Measurements from ENCODE around the gene TTYH1.

Gene TTYH1

DNA sequence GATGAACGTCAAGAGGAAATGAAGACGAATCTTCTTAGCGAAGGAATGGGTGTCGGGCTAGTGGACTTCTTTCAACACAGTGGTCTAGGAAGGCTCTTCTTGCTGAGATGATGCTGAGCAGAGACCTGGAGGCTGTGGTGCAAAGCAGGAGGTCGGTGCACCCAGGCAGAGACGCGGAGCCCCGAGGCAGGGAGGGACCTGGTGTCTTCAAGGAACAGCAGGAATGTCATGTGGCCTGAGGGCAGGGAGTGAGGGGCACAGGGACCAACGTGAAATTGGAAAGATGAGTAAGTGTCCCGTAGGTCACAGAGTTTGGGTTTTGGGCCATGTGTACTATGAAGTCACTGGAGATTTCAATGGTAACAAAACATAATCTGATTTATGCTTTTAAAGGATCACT lies 69.2 kb downstream of the TTYH1 start:
- H3K4me1 Mint-ChIP-seq: peaks cover 12% of the 10 kb centered on the region
- H3K27me3 Mint-ChIP-seq: peaks cover 16% of the 10 kb centered on the region
- H3K27ac Mint-ChIP-seq: peak overlapping the region; percentile 18
- no peaks in the 10 kb centered on the region for H3K36me3 Mint-ChIP-seq
- H3K9me3 Mint-ChIP-seq: no peaks in the 10 kb centered on the region
- H3K4me3 Mint-ChIP-seq: no peak overlapping the region

DNA sequence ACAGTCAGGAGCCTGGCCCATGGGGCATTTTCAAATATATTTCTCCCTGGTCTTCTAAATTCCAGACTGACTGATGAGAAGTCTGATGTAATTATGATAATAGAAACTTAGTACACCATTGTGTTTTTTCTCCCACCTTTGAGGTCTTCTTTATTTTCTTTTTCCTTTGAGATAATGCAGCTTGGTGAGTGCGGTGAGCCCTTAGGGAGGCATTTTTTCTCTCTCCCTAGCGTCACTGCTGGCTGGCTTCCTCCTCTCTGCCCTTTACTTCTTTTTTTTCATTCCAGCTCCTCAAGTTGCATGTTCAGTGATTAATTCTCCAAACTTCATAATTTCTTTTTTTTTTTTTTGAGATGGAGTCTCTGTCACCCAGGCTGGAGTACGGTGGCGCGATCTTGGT lies 70.6 kb downstream of the TTYH1 start:
- Mint-ChIP-seq H3K4me3 (no peak overlapping the region), H3K27ac (peak overlapping the region; percentile 51), H3K27me3 (peaks cover 12% of the 10 kb centered on the region), H3K9me3 (no peaks in the 10 kb centered on the region), H3K4me1 (peaks cover 12% of the 10 kb centered on the region), H3K36me3 (no peaks in the 10 kb centered on the region)

Data from activated naive CD4-positive, alpha-beta T cell treated with anti-CD3 and anti-CD28 coated beads, Interleukin-2, amount 50 U/mL, for 24 hours (primary cell).